ENCODE results near the gene SPINT2. TPM values are rescaled to one million over a fixed set of nuclear protein-coding genes. Genes with fewer than 3 reads are reported as not detected.
A peak's percentile ranks its signal among the peaks of the same experiment; 100 is the strongest.
"Not testable (repeated sequence)": the region's sequence is repeated elsewhere in the genome, so short reads cannot be mapped to it uniquely, and the experiment has no call there.

The SPINT2 gene, protein sequence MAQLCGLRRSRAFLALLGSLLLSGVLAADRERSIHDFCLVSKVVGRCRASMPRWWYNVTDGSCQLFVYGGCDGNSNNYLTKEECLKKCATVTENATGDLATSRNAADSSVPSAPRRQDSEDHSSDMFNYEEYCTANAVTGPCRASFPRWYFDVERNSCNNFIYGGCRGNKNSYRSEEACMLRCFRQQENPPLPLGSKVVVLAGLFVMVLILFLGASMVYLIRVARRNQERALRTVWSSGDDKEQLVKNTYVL
- polyA plus RNA-seq (ENCODE audit: insufficient read length in 3 of 3), result 100 to 1,000 TPM; 304 to 350 (median 332) TPM

- DNase-seq (ENCODE audit: low read depth in 3 of 3, low spot score in 2 of 3), result no peak
Observed at GRCh38 chr19:38264486-38265212, at the start of gene SPINT2. TSS of gene SPINT2 (plus strand) at chr19:38264573. CDS start at chr19:38264893, 320 bp downstream.

GRCh38 chr19:38216785-38217641 lies 47.4 kb upstream of the SPINT2 start:
- no peak for DNase-seq (ENCODE audit: low read depth in 3 of 3, low spot score in 2 of 3)

- DNase-seq (ENCODE audit: low read depth in 3 of 3, low spot score in 2 of 3), result no peak
Observed at GRCh38 chr19:38218204-38218603, 46.2 kb upstream of the SPINT2 start.

- DNase-seq (ENCODE audit: low read depth in 3 of 3, low spot score in 2 of 3), result no peak
Observed at GRCh38 chr19:38219221-38219620, 45.2 kb upstream of the SPINT2 start.

GRCh38 chr19:38221421-38221820 lies 43.0 kb upstream of the SPINT2 start:
- no peak for DNase-seq (ENCODE audit: low read depth in 3 of 3, low spot score in 2 of 3)

- DNase-seq (ENCODE audit: low read depth in 3 of 3, low spot score in 2 of 3), result no peak
Observed at GRCh38 chr19:38221919-38222830, 42.2 kb upstream of the SPINT2 start.

- no peak for DNase-seq (ENCODE audit: low read depth in 3 of 3, low spot score in 2 of 3)
Observed at GRCh38 chr19:38223119-38223523, 41.3 kb upstream of the SPINT2 start.

DNA sequence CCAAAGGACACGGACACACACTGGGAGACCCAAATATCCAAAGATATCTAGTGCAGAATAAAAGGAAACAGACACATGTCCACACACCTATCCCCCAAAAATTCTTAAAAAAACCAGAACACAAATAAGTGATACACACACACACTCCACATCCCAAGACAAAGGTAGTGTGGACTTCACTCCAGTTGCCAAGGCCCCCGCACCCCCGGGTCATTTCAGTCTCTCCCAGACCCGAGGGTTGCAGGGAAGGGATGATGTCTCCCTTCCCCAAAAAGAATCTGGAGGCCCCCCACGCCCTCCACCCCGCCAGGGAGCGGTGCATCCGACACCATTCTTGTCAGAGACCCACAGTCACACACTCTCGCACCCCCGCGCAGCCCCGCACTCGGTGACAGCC lies 40.8 kb upstream of the SPINT2 start:
- no peak for DNase-seq (ENCODE audit: low read depth in 3 of 3, low spot score in 2 of 3)

DNA sequence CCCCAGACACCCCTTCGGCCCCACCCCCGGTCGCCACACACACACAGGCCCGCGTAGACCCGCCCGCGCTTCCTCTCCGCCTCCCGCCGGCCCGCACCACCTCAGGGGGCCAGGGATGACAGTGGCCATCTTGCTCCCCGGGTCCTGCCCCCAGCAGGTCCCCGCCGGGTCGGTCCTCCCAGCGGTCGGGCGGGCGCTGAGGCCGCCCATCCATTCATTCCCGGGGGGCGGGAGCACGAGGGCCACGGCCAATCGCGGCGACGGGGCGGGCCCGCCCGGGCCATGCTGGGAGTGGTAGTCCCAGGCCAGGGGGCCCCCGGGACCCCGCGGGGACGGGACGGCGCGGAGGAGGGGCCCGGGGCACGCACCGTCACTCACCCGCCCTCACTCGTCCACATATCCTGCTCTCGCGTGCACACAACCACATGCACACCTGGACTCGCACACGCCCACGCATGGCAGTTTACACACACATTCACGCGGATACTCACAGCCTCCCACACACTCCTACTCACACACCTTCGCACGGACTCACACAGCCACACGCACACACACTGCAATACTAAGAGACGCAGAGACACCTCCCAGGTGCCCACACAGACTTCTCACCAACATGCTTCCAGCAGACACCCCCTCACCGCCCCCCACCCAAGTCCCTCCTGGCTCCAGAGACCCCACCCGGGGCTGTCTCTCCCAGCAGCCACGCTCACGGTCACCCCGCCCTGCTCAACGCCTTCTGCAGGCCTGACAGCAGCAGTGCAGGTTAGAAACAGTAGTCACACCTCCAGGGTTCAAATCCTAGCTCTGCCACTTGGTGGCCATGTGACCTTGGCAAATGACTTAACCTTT lies 40.1 kb upstream of the SPINT2 start, which contains the start of gene DPF1:
DPF1 (minus strand) TSS at position 209 of the 849 bp plus-strand sequence; CDS start at position 129, 80 bp downstream.
- DNase-seq (ENCODE audit: low read depth in 3 of 3, low spot score in 2 of 3), result no peak

DNA sequence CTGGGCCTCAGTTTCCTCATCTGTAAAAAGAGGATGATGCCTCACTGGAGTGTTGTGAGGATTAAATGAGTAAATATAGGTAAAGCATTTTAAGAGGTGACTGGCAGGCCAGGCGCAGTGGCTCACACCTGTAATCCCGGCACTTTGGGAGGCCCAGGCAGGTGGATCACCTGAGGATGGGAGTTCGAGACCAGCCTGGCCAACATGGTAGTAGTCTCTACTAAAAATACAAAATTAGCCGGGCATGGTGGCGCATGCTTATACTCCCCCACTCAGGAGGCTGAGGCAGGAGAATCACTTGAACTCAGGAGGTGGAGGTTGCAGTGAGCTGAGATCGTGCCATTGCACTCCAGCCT lies 39.5 kb upstream of the SPINT2 start:
- not testable (repeated sequence) for DNase-seq (ENCODE audit: low read depth in 3 of 3, low spot score in 2 of 3)

GRCh38 chr19:38227287-38228004 lies 36.9 kb upstream of the SPINT2 start:
- DNase-seq (ENCODE audit: low read depth in 3 of 3, low spot score in 2 of 3), result no peak

DNA sequence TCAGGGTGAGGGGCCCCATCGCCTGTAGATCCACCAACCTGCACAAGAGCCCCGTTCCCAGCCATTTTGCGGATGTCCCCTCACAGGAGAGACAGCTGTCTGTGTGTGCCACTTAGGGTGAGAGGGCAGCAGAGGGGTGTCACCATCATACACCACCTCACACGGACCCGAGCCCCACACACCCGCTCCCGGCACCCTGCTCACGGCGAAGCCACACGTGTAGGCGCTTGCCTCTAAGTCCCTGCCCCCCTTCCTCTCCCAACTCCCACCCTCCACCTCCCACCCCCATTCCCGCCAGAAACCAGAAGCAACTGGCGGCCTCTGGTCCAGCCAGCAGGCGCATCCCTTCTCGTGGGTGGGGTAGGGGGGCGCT lies 36.4 kb upstream of the SPINT2 start:
- no peak for DNase-seq (ENCODE audit: low read depth in 3 of 3, low spot score in 2 of 3)

DNA sequence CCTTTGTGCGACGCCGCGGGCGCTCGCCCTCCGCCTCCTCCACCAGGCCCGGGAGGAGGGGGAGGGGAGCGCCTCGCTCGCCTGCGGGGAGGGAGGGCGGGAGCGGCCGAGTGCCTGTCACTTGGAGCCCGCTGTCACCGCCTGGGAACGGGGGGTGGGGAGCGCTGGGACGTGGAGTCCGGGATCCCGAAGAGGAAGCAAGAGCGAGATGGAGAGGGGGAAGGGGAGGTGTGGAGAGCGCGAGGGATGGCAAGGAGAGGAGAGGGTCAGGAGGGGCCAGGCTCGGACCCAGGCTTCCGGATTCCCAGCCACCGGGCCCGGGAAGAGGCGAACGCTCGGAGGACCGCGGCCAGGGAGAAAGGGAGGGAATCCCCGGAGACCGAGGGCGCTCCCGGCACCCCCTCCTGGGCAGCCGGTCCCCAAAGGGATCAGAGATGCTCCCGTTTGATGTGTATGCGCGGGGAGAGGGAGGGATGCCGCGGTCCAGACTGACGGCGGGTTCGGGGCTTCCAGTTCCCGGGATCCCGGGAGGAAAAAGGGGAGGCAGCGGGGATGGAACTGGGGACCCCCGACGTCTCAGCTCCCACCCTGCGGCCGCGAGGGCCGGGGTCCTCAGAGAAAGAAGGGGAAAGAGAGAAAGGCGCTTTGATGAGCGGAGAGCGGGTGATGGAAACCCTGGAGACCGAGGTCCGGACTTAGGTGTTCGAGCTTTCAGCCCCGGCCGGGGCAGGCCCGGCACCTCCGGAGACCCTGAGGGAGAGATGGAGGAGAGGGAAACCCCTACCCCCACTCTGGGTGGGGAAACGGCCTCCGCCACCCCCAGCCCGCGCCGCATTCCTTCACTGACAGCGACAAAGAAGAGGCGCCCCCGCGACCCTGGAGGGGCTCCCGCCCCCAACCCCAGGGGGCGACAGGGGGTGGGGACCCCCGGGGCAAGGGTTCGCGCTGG lies 35.6 kb upstream of the SPINT2 start:
- no peak for DNase-seq (ENCODE audit: low read depth in 3 of 3, low spot score in 2 of 3)

GRCh38 chr19:38229585-38230073 lies 34.7 kb upstream of the SPINT2 start:
- peak in 1 of 3 donors; percentile 61 for DNase-seq (ENCODE audit: low read depth in 3 of 3, low spot score in 2 of 3)

GRCh38 chr19:38230506-38231133 lies 33.8 kb upstream of the SPINT2 start:
- not testable (repeated sequence) for DNase-seq (ENCODE audit: low read depth in 3 of 3, low spot score in 2 of 3)

- no peak for DNase-seq (ENCODE audit: low read depth in 3 of 3, low spot score in 2 of 3)
Observed at GRCh38 chr19:38231918-38232317, 32.5 kb upstream of the SPINT2 start.

GRCh38 chr19:38233740-38234251 lies 30.6 kb upstream of the SPINT2 start:
- no peak for DNase-seq (ENCODE audit: low read depth in 3 of 3, low spot score in 2 of 3)
